ENCODE results near the gene POU2AF2.
"Not testable (repeated sequence)": the region's sequence is repeated elsewhere in the genome, so short reads cannot be mapped to it uniquely, and the experiment has no call there.

The POU2AF2 gene

GRCh38 chr11:111245425-111245824 lies at the start of gene POU2AF2:
Gene POU2AF2 (plus strand): TSS chr11:111245725. CDS start chr11:111245854, 129 bp downstream.
- no peak for DNase-seq

GRCh38 chr11:111200010-111200534 lies 45.5 kb upstream of the POU2AF2 start:
- DNase-seq, result no peak

GRCh38 chr11:111204211-111204610 lies 41.3 kb upstream of the POU2AF2 start:
- no peak for DNase-seq

- DNase-seq, result no peak
Measured at GRCh38 chr11:111205632-111206385, 39.7 kb upstream of the POU2AF2 start.

GRCh38 chr11:111206472-111206871 lies 39.1 kb upstream of the POU2AF2 start:
- DNase-seq, result no peak

- DNase-seq, result no peak
Measured at GRCh38 chr11:111207213-111207612, 38.3 kb upstream of the POU2AF2 start.

- no peak for DNase-seq
Measured at GRCh38 chr11:111209543-111210355, 35.8 kb upstream of the POU2AF2 start.

- DNase-seq, result no peak
Measured at GRCh38 chr11:111213256-111213655, 32.3 kb upstream of the POU2AF2 start.

- no peak for DNase-seq
Measured at GRCh38 chr11:111220721-111221120, 24.8 kb upstream of the POU2AF2 start.

- no peak for DNase-seq
Measured at GRCh38 chr11:111221208-111221607, 24.3 kb upstream of the POU2AF2 start.

- DNase-seq, result not testable (repeated sequence)
Measured at GRCh38 chr11:111221936-111222335, 23.6 kb upstream of the POU2AF2 start.

- DNase-seq, result not testable (repeated sequence)
Measured at GRCh38 chr11:111222821-111223455, 22.6 kb upstream of the POU2AF2 start.

GRCh38 chr11:111225881-111226280 lies 19.6 kb upstream of the POU2AF2 start:
- no peak for DNase-seq

- no peak for DNase-seq
Measured at GRCh38 chr11:111229604-111230003, 15.9 kb upstream of the POU2AF2 start.

GRCh38 chr11:111230122-111230465 lies 15.4 kb upstream of the POU2AF2 start:
- no peak for DNase-seq

GRCh38 chr11:111231836-111232235 lies 13.7 kb upstream of the POU2AF2 start:
- DNase-seq, result no peak

- DNase-seq, result no peak
Measured at GRCh38 chr11:111236383-111236782, 9.1 kb upstream of the POU2AF2 start.

- no peak for DNase-seq
Measured at GRCh38 chr11:111237926-111238325, 7.6 kb upstream of the POU2AF2 start.

GRCh38 chr11:111246956-111247355 lies 1.4 kb downstream of the POU2AF2 start:
- DNase-seq, result no peak

GRCh38 chr11:111250936-111251335 lies 5.4 kb downstream of the POU2AF2 start:
- peak in 1 of 2 experiments; percentile 21 for DNase-seq

GRCh38 chr11:111253131-111253530 lies 7.6 kb downstream of the POU2AF2 start:
- no peak for DNase-seq

- DNase-seq, result no peak
Measured at GRCh38 chr11:111253630-111254029, 8.1 kb downstream of the POU2AF2 start.

- DNase-seq, result no peak
Measured at GRCh38 chr11:111258046-111258445, 12.5 kb downstream of the POU2AF2 start.

Measured in NCI-H2081 (cell line).